NCI-H510A treated with DMSO at 0.1 percent for 48 hours (cell line): ENCODE measurements around the gene EXOC6.
A peak's percentile ranks its signal among the peaks of the same experiment; 100 is the strongest.
"Not testable (repeated sequence)": the region's sequence is repeated elsewhere in the genome, so short reads cannot be mapped to it uniquely, and the experiment has no call there.

ENCODE experiments used
- DNase-seq: peaks from one replicate; lab custom pipeline; 2025; lab: John Stamatoyannopoulos, UW

EXOC6 gene

DNA sequence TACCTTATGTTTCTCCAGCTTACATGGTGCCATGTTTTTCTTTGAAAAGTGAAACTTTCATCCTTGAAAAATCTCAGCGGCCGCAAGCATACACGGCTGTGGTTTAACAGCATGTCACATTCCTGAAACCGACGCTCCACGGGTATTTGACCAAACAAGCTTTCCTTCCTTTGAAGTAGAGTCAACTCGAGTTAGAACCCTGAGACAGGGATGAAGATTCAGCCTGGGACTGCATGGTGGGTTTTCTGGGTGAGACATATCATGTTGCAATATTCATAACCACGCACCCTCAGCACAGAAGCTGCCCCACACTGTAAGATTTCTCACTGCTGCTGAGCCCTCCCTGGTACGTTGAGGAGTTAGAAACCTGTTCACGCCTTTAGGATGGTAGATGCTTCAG lies 233.5 kb downstream of the EXOC6 start:
- no peak for DNase-seq

DNA sequence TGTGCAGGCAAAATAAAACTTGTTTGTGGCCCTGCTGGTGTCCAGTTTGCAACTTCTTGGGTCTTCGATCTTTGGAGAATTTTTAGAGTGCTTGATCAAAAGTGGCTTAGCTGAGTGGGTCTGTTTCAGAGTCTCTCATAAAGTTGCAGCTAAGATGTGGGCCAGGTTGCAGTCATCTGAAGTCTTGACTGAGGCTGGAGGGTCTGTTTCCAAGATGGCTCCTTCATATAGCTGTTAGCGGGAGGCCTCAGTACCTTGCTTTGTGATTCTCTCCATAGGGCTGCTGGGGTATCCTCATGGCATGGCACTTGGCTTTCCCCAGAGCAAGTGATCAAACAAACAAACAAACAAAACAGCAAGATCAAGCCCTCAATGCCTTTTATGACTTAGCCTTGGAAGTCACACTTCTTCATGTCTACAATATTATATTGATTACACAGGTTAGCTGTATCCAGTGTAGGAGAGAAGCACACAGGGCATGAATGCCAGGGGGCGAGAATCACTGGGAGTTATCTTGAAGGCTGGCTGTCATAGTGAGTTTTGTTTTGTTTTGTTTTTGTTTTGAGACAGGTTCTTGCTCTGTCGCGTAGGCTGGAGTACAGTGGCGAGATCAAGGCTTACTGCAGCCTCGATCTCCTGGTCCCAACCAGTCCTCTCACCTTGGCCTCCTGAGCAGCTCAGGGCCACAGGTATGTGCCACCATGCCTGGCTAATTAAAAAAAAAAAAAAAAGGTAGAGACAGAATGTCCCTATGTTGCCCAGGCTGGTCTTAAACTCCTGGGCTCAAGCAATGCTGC lies 235.6 kb downstream of the EXOC6 start:
- DNase-seq: no peak

GRCh38 chr10:93085272-93085859 lies 237.0 kb downstream of the EXOC6 start:
- no peak for DNase-seq

DNA sequence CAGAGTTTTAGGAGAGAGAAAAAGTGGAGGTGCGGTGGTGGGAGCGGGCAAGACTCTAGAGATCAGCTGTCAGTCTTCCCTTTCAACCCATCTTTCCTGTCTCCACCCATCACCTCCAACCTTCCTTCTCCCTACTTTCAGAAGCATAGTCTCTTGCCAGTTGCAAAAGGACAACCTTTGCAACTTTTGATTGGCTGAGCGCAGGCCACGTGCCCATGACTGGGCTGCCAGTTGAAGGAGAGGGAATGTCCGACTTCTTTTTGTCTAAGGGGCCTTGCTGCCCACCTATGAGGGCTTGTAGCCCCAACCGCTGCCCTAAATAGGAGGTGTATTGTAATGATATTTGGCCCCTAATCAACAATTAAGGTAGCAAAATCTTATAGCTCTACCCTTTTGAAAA lies 238.0 kb downstream of the EXOC6 start:
- no peak for DNase-seq

- DNase-seq: no peak
Observed at GRCh38 chr10:93087846-93088245, 239.5 kb downstream of the EXOC6 start.

- no peak for DNase-seq
Observed at GRCh38 chr10:93088466-93088865, 240.1 kb downstream of the EXOC6 start.

GRCh38 chr10:93090619-93091018 lies 242.3 kb downstream of the EXOC6 start:
- DNase-seq: no peak

DNA sequence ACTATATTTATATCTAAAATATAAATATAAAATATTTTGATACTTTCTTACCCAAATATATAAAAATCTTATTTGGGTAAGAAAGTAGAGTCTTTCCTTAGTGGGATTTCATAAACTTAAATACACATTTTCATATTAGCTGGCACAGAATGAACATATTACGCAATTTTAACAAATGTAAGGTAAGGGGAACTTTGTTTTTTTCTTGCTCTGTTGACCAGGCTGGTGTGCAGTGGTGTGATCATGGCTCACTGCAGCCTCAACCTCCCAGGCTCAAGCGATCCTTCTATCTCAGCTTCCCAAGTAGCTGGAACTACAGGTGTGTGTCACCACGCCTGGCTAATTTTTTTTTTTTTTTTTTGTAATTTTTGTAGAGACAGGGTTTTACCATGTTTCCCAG lies 243.6 kb downstream of the EXOC6 start:
- no peak for DNase-seq

GRCh38 chr10:93095225-93095624 lies 246.9 kb downstream of the EXOC6 start:
- DNase-seq: no peak

GRCh38 chr10:93096901-93097300 lies 248.6 kb downstream of the EXOC6 start:
- DNase-seq: no peak

DNA sequence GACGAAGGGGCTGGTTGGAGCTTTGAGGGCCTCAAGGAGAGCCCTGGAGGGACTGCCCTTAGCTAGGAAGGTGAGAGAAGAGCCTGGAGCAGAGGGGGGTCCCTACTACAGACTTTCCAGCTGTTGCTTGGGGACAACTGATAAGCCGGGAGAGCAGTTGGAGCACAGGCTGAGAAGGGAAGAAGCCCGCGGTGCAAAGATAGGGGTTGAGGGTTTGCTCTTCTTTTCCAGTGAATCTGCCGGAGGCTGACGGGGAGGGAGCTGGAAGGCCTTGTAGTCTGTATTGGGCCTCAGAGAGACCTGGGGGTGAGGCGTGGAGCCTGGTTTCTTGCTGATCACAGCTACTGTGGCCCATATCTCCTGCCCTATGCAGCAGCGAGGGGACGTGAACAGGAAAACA lies 249.1 kb downstream of the EXOC6 start:
- no peak for DNase-seq

- no peak for DNase-seq
Observed at GRCh38 chr10:93098816-93099215, 250.5 kb downstream of the EXOC6 start.

DNA sequence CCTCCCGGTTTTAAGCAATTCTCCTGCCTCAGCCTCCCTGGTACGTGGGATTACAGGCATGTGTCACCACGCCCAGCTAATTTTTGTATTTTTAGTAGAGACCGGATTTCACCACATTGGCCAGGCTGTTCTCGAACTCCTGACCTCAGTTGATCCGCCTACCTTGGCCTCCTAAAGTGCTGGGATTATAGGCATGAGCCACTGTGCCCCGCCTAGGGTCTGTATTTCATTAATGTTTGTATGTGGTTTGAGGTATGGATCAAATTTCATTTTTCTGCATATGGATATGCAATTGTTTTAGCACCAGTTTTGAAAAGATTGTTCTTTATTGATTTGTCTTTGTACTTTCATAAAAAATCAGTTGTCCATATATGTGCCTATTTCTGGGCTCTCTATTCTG lies 251.3 kb downstream of the EXOC6 start:
- no peak for DNase-seq

GRCh38 chr10:93101148-93101547 lies 252.8 kb downstream of the EXOC6 start:
- not testable (repeated sequence) for DNase-seq

DNA sequence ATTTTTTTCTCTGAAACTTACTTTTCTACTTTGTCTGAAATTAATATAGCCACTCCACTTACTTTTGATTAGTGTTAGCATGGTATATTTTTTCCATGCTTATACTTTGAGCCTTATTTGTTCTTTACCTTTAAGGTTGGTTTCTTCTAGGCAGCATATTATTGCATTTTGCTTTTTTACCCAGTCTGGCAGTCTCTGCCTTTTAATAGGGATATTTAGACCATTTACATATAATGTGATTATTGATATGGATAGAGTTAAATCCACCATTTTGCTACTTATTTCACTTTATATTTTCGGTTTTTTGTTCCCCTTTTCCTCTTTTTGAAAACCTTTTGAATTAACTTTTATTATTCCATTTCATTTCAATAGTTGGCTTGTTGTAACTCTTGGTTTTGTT lies 255.6 kb downstream of the EXOC6 start:
- DNase-seq: no peak

DNA sequence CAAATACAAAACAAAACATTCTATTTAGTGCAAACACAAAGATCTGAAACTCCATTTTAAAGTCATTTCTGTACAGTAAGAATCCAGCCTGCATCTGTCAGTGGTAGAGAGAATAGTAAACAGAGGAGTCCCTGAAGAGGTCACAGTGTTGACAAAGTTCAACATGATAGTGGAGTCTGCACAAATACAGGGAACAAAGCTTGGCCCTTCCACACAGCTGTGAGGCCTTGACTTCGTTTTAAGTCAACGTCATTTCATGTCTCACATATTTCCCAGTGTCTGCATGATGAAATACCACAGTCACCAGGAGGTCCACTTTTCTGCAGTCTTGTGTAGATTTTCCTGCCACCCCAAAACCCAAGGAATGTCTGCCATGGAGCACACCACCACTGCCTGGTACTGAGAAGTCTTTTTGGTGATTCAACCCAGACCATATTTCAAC lies 258.3 kb downstream of the EXOC6 start:
- DNase-seq: peak; percentile 91
